ENCODE results near the gene KIF26B.

DNA sequence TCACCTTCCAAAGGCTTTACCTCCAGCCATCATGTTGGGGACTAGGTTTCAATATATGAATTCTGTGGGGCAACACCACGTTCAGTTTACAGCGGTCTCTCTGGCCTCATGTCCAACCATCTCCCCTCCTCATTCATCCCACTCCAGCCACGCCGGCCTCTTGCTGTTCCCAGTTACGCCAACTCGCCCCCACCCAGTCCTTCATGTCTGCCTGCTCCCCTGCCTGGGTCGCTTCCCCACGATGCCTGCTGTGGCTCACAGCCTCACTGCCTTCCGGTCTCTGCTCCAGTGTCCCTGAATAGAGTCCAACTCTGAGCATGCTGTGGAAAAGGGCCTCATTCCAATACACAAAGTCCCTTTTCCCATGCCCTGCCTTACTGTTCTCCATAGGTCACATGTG is 193.8 kb downstream of the KIF26B start:
- TF ChIP-seq, protein P1, sequence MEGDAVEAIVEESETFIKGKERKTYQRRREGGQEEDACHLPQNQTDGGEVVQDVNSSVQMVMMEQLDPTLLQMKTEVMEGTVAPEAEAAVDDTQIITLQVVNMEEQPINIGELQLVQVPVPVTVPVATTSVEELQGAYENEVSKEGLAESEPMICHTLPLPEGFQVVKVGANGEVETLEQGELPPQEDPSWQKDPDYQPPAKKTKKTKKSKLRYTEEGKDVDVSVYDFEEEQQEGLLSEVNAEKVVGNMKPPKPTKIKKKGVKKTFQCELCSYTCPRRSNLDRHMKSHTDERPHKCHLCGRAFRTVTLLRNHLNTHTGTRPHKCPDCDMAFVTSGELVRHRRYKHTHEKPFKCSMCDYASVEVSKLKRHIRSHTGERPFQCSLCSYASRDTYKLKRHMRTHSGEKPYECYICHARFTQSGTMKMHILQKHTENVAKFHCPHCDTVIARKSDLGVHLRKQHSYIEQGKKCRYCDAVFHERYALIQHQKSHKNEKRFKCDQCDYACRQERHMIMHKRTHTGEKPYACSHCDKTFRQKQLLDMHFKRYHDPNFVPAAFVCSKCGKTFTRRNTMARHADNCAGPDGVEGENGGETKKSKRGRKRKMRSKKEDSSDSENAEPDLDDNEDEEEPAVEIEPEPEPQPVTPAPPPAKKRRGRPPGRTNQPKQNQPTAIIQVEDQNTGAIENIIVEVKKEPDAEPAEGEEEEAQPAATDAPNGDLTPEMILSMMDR (conservative IDR thresholded peaks at IDR 0.05; ENCODE audit: low read length): no peak
- no peak for TF ChIP-seq EZH2phosphoT487 (IDR thresholded peaks at IDR 0.05; ENCODE audit: borderline replicate concordance)

Data from Loucy (cell line).